ENCODE results near the gene GJB3.

The GJB3 gene

DNA sequence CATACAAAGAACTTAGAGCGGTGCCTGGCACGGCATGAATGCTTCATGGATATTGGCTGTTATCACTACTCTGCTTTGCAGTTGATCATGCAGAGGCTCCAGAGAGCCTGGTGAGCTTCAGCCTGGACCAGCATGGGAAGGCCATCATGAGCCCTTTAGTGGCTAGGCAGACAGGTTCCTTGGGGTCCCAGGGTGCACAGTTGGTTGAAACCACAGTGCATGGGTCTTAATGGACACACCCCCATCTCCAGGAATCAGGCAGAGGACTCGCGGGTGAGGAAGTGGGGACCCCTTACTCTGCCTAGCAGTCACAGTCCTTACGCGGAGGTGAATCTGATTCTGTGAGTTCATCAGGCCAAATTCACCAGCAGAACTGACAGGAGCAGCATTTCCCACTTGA is 25.1 kb upstream of the GJB3 start:
- Histone ChIP-seq H3K27me3 (ENCODE audit: low read depth, low read length) (no peaks in the 10 kb centered on the region), H3K4me2 (ENCODE audit: low read length) (no peak overlapping the region), H3K36me3 (replicated peaks; ENCODE audit: low read depth, low read length) (no peaks in the 10 kb centered on the region), H3K9me3 (ENCODE audit: insufficient read depth, low read length) (no peaks in the 10 kb centered on the region), H3K4me3 (ENCODE audit: low read length) (no peak overlapping the region), H3K79me2 (ENCODE audit: low read length) (no peaks in the 10 kb centered on the region), H3K9ac (ENCODE audit: low read length) (no peak overlapping the region), H4K20me1 (ENCODE audit: insufficient read depth, low read length) (no peaks in the 10 kb centered on the region), H3K4me1 (ENCODE audit: low read length) (no peaks in the 10 kb centered on the region), H3K27ac (ENCODE audit: low read length) (no peak overlapping the region), H2AFZ (ENCODE audit: low read depth, low read length) (no peak overlapping the region)
- no peak for TF ChIP-seq EZH2phosphoT487 (IDR thresholded peaks at IDR 0.05; ENCODE audit: low read depth)
- TF ChIP-seq, protein P1, sequence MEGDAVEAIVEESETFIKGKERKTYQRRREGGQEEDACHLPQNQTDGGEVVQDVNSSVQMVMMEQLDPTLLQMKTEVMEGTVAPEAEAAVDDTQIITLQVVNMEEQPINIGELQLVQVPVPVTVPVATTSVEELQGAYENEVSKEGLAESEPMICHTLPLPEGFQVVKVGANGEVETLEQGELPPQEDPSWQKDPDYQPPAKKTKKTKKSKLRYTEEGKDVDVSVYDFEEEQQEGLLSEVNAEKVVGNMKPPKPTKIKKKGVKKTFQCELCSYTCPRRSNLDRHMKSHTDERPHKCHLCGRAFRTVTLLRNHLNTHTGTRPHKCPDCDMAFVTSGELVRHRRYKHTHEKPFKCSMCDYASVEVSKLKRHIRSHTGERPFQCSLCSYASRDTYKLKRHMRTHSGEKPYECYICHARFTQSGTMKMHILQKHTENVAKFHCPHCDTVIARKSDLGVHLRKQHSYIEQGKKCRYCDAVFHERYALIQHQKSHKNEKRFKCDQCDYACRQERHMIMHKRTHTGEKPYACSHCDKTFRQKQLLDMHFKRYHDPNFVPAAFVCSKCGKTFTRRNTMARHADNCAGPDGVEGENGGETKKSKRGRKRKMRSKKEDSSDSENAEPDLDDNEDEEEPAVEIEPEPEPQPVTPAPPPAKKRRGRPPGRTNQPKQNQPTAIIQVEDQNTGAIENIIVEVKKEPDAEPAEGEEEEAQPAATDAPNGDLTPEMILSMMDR (IDR thresholded peaks at IDR 0.05; ENCODE audit: low read depth, low read length), result no peak

DNA sequence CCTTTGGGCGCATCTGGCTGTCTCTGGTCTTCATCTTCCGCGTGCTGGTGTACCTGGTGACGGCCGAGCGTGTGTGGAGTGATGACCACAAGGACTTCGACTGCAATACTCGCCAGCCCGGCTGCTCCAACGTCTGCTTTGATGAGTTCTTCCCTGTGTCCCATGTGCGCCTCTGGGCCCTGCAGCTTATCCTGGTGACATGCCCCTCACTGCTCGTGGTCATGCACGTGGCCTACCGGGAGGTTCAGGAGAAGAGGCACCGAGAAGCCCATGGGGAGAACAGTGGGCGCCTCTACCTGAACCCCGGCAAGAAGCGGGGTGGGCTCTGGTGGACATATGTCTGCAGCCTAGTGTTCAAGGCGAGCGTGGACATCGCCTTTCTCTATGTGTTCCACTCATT is 23.6 kb upstream of the GJB3 start:
- no peak overlapping the region for H3K27ac ChIP-seq (ENCODE audit: low read length)
- TF ChIP-seq, protein P1 (IDR thresholded peaks at IDR 0.05; ENCODE audit: low read depth, low read length), result no peak
- TF ChIP-seq EZH2phosphoT487 (IDR thresholded peaks at IDR 0.05; ENCODE audit: low read depth), result no peak
- H3K4me1 ChIP-seq (ENCODE audit: low read length), result no peaks in the 10 kb centered on the region
- H3K4me2 ChIP-seq (ENCODE audit: low read length), result no peak overlapping the region
- H3K9ac ChIP-seq (ENCODE audit: low read length), result no peak overlapping the region
- no peaks in the 10 kb centered on the region for H3K9me3 ChIP-seq (ENCODE audit: insufficient read depth, low read length)
- H3K27me3 ChIP-seq (ENCODE audit: low read depth, low read length), result no peaks in the 10 kb centered on the region
- no peaks in the 10 kb centered on the region for H4K20me1 ChIP-seq (ENCODE audit: insufficient read depth, low read length)
- H3K79me2 ChIP-seq (ENCODE audit: low read length), result no peaks in the 10 kb centered on the region
- H3K36me3 ChIP-seq (replicated peaks; ENCODE audit: low read depth, low read length), result no peaks in the 10 kb centered on the region
- no peak overlapping the region for H2AFZ ChIP-seq (ENCODE audit: low read depth, low read length)
- H3K4me3 ChIP-seq (ENCODE audit: low read length), result no peak overlapping the region

DNA sequence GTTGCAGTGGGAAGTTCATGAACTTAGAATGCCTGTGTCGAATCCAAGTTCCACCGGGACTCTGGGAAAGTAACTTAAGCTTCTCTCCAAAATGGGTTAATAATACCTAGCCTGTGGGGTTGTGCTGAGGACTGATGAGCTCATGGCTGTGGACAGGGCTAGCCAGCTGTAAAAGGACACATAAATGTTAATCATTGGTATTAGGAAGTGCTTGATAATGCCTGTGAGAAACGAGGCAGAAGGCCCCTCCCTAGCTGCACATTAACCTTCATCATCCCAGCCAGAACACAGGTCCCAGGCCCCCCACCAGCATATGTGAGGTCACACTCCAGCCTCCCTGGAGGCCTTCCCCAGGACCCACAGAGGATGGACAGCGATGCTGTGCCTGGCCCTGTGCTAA is 22.3 kb upstream of the GJB3 start:
- TF ChIP-seq, protein P1 (IDR thresholded peaks at IDR 0.05; ENCODE audit: low read depth, low read length), result no peak
- no peak for TF ChIP-seq EZH2phosphoT487 (IDR thresholded peaks at IDR 0.05; ENCODE audit: low read depth)
- H4K20me1 ChIP-seq (ENCODE audit: insufficient read depth, low read length), result no peaks in the 10 kb centered on the region
- no peak overlapping the region for H2AFZ ChIP-seq (ENCODE audit: low read depth, low read length)
- H3K27ac ChIP-seq (ENCODE audit: low read length), result no peak overlapping the region
- H3K4me2 ChIP-seq (ENCODE audit: low read length), result no peak overlapping the region
- no peaks in the 10 kb centered on the region for H3K27me3 ChIP-seq (ENCODE audit: low read depth, low read length)
- H3K9me3 ChIP-seq (ENCODE audit: insufficient read depth, low read length), result no peaks in the 10 kb centered on the region
- H3K4me3 ChIP-seq (ENCODE audit: low read length), result no peak overlapping the region
- H3K79me2 ChIP-seq (ENCODE audit: low read length), result no peaks in the 10 kb centered on the region
- H3K9ac ChIP-seq (ENCODE audit: low read length), result no peak overlapping the region
- no peaks in the 10 kb centered on the region for H3K4me1 ChIP-seq (ENCODE audit: low read length)
- H3K36me3 ChIP-seq (replicated peaks; ENCODE audit: low read depth, low read length), result no peaks in the 10 kb centered on the region

DNA sequence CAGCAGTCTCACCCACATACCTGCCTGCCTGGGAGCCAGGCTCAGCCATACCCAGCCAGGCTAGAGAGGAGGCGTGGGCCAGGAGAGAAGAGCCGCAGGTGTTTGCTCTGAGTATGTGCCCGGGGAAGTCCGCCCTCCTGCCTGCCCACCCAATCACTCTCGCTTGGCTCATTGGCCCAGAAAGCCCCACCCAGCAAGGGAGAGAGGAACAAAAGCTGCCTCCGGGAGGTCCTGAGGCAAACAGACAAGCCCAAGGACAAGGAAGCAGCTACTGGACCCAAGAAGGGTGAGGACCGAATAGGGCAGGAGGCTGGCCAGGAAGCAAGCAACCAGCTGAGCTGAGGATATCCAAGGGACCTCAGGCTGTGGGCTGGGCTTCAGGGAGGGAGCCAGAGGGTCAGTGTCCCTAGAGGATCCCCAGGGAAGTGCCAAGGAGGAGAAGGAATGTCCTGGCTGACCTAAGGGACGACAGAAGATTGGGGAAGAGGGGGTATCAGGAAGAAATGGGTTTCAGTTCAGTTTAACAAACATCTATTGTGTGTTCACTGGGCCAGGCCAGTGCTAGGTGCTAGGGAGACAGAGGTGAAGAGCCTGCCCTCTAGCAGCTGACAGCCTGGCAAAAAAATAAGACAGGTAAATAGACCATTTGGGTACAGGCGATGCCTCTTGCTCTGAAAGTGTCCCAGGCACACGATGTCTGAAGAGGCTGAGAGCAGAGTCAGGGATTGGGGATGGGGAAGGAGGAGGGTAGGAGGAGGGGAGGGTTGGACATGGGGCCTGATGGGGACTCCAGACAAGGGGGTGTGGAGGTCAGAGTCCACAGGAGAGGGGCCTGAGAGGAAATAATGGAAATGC is 21.3 kb upstream of the GJB3 start, which contains the start of gene GJB4:
GJB4 (plus strand) TSS at position 238 of the 855 bp plus-strand sequence. CDS start 1,515 bp downstream, outside the sequence.
- H3K27me3 ChIP-seq (ENCODE audit: low read depth, low read length), result no peaks in the 10 kb centered on the region
- no peaks in the 10 kb centered on the region for H4K20me1 ChIP-seq (ENCODE audit: insufficient read depth, low read length)
- no peaks in the 10 kb centered on the region for H3K4me1 ChIP-seq (ENCODE audit: low read length)
- no peak within 1 kb of the TSS for H3K4me3 ChIP-seq (ENCODE audit: low read length)
- H3K9ac ChIP-seq (ENCODE audit: low read length), result no peak within 1 kb of the TSS
- no peak within 1 kb of the TSS for H2AFZ ChIP-seq (ENCODE audit: low read depth, low read length)
- no peaks in the 10 kb centered on the region for H3K79me2 ChIP-seq (ENCODE audit: low read length)
- H3K9me3 ChIP-seq (ENCODE audit: insufficient read depth, low read length), result no peaks in the 10 kb centered on the region
- no peak within 1 kb of the TSS for H3K27ac ChIP-seq (ENCODE audit: low read length)
- no peaks in the 10 kb centered on the region for H3K36me3 ChIP-seq (replicated peaks; ENCODE audit: low read depth, low read length)
- TF ChIP-seq, protein P1 (IDR thresholded peaks at IDR 0.05; ENCODE audit: low read depth, low read length), result no peak
- TF ChIP-seq EZH2phosphoT487 (IDR thresholded peaks at IDR 0.05; ENCODE audit: low read depth), result no peak
- no peak within 1 kb of the TSS for H3K4me2 ChIP-seq (ENCODE audit: low read length)
